ENCODE measurements around the gene FAM20C. TPM values are rescaled to one million over a fixed set of nuclear protein-coding genes. Genes with fewer than 3 reads are reported as not detected.

FAM20C gene
- total RNA-seq, 1 experiment from 2014 or later = 35.8 TPM

DNA sequence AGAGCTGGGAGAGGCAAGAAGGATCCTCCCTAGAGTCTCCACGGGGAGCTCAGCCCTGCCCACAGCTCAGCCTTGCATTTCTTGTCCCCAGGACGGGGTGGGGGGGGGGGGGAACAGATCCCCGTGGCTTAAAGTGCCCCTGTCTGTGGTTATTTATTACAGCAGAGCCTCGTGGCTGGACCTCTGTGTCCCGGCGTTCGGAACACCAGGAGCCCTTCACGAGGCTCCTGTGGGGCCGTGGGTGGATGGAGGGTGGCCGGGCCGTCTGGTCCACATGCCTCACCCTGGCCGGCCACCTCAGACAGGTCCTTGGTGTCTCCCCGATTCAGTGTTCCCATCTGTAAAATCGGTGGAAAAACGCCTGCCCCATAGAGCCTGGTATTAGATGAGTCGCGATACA is 37.9 kb downstream of the FAM20C start:
- Histone ChIP-seq H3K4me1 (ENCODE audit: insufficient read depth, low read length, poor library complexity, severe bottlenecking) (no peaks in the 10 kb centered on the region), H3K27me3 (replicated peaks; ENCODE audit: insufficient read depth, low read depth, low read length, poor library complexity) (no peaks in the 10 kb centered on the region), H3K36me3 (ENCODE audit: insufficient read depth, low read length, poor library complexity, severe bottlenecking) (no peaks in the 10 kb centered on the region), H3K9me3 (ENCODE audit: low read depth, low read length, poor library complexity, severe bottlenecking) (no peaks in the 10 kb centered on the region), H3K27ac (ENCODE audit: low read depth, low read length, poor library complexity, severe bottlenecking) (no peak overlapping the region), H3K4me3 (ENCODE audit: low read depth, low read length, poor library complexity, severe bottlenecking) (no peak overlapping the region)
- ChIA-PET POLR2A (ENCODE audit: low non-redundant PET) (interaction anchor here (0.6 kb wide), 1 partner anchor 361 kb away, joined by 3 read pairs; no protein-coding TSS in a partner anchor), CTCF (no interaction called here)
- intact Hi-C loops (cut with micrococcal nuclease; ENCODE audit: unreplicated experiment) = no loop called here
- BruUV-seq (replicated peaks) = no TSS peak
- TF ChIP-seq, protein P1, sequence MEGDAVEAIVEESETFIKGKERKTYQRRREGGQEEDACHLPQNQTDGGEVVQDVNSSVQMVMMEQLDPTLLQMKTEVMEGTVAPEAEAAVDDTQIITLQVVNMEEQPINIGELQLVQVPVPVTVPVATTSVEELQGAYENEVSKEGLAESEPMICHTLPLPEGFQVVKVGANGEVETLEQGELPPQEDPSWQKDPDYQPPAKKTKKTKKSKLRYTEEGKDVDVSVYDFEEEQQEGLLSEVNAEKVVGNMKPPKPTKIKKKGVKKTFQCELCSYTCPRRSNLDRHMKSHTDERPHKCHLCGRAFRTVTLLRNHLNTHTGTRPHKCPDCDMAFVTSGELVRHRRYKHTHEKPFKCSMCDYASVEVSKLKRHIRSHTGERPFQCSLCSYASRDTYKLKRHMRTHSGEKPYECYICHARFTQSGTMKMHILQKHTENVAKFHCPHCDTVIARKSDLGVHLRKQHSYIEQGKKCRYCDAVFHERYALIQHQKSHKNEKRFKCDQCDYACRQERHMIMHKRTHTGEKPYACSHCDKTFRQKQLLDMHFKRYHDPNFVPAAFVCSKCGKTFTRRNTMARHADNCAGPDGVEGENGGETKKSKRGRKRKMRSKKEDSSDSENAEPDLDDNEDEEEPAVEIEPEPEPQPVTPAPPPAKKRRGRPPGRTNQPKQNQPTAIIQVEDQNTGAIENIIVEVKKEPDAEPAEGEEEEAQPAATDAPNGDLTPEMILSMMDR (conservative IDR thresholded peaks at IDR 0.05; ENCODE audit: low read depth, low read length) = no peak
- no peak for TF ChIP-seq EZH2 (IDR thresholded peaks at IDR 0.05; ENCODE audit: borderline replicate concordance, low read depth, low read length, poor library complexity, severe bottlenecking)
- no peak for DNase-seq (ENCODE audit: low spot score)

DNA sequence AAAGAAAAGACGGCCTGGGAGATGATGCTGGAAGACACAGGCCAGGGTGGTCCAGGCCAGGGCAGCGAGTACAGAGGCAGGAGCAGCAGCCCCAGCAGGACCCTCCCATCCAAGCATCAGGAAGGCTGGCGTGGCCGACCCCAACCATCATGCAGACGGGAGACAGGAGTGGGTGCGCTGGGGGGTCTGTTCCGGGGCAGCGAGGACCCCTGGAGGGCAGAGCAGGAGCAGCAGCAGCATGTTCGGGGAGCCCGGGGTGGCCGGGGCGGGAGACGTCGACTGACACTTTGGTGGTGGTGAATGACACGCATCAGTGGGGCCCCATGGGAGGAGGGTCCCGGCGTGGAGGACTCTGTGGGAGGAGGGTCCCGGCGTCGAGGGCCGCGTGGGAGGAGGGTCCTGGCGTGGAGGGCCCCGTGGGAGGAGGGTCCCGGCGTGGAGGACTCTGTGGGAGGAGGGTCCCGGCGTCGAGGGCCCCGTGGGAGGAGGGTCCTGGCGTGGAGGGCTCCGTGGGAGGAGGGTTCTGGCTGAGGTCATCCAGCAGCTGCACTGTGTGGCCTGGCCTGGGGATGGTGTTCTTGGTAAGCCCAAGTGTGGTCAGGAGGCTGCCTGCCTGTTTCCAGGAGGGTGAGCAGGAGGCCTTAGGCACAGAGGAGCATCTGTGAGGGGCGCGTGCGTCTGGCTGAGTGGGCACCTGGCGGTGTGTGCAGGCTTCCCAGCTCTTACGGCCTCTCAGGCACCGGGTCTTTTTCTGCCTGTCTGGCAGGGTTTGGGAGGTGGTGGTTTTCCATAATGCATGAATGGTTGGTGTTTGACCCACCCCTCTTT is 38.9 kb downstream of the FAM20C start:
- no peaks in the 10 kb centered on the region for H3K36me3 ChIP-seq (ENCODE audit: insufficient read depth, low read length, poor library complexity, severe bottlenecking)
- no peak overlapping the region for H3K4me3 ChIP-seq (ENCODE audit: low read depth, low read length, poor library complexity, severe bottlenecking)
- no peaks in the 10 kb centered on the region for H3K4me1 ChIP-seq (ENCODE audit: insufficient read depth, low read length, poor library complexity, severe bottlenecking)
- TF ChIP-seq, protein P1 (conservative IDR thresholded peaks at IDR 0.05; ENCODE audit: low read depth, low read length) = peak; percentile 53
- TF ChIP-seq EZH2 (IDR thresholded peaks at IDR 0.05; ENCODE audit: borderline replicate concordance, low read depth, low read length, poor library complexity, severe bottlenecking) = no peak
- H3K9me3 ChIP-seq (ENCODE audit: low read depth, low read length, poor library complexity, severe bottlenecking) = no peaks in the 10 kb centered on the region
- H3K27me3 ChIP-seq (replicated peaks; ENCODE audit: insufficient read depth, low read depth, low read length, poor library complexity) = no peaks in the 10 kb centered on the region
- intact Hi-C loops (cut with micrococcal nuclease; ENCODE audit: unreplicated experiment) = no loop called here
- H3K27ac ChIP-seq (ENCODE audit: low read depth, low read length, poor library complexity, severe bottlenecking) = no peak overlapping the region
- DNase-seq (ENCODE audit: low spot score) = no peak
- BruUV-seq (replicated peaks) = no TSS peak
- POLR2A ChIA-PET (ENCODE audit: low non-redundant PET) = no interaction called here
- CTCF ChIA-PET = no interaction called here

DNA sequence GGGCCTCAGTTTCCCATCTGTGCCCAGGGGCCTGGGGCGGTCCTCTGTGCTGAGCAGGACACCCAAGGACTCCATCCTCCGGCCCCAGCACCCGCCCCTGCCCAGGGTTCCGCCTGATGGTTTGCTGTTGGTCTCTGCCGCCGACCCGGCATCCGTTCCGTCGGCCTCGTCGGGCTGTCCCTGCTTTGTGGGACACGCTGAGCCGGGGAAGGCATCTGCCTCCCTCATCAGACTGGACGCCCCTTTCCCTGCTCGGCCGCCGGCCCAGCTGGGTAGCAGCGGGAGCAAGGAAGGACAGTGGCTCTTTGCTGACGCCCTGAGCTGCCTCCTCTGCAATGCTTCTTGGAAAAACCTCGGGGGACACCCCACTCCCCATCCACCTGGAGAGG is 39.5 kb downstream of the FAM20C start:
- BruUV-seq (replicated peaks) = no TSS peak
- H3K27ac ChIP-seq (ENCODE audit: low read depth, low read length, poor library complexity, severe bottlenecking) = no peak overlapping the region
- DNase-seq (ENCODE audit: low spot score) = no peak
- intact Hi-C loops (cut with micrococcal nuclease; ENCODE audit: unreplicated experiment) = no loop called here
- CTCF ChIA-PET = no interaction called here
- TF ChIP-seq, protein P1 (conservative IDR thresholded peaks at IDR 0.05; ENCODE audit: low read depth, low read length) = no peak
- TF ChIP-seq EZH2 (IDR thresholded peaks at IDR 0.05; ENCODE audit: borderline replicate concordance, low read depth, low read length, poor library complexity, severe bottlenecking) = no peak
- no peaks in the 10 kb centered on the region for H3K36me3 ChIP-seq (ENCODE audit: insufficient read depth, low read length, poor library complexity, severe bottlenecking)
- POLR2A ChIA-PET (ENCODE audit: low non-redundant PET) = no interaction called here
- no peaks in the 10 kb centered on the region for H3K9me3 ChIP-seq (ENCODE audit: low read depth, low read length, poor library complexity, severe bottlenecking)
- no peaks in the 10 kb centered on the region for H3K27me3 ChIP-seq (replicated peaks; ENCODE audit: insufficient read depth, low read depth, low read length, poor library complexity)
- H3K4me1 ChIP-seq (ENCODE audit: insufficient read depth, low read length, poor library complexity, severe bottlenecking) = no peaks in the 10 kb centered on the region
- no peak overlapping the region for H3K4me3 ChIP-seq (ENCODE audit: low read depth, low read length, poor library complexity, severe bottlenecking)

Data from A673 (cell line).